ENCODE measurements around the gene EMC10. TPM values are rescaled to one million over a fixed set of nuclear protein-coding genes. Genes with fewer than 3 reads are reported as not detected.

EMC10 gene
- total RNA-seq, result 77.8 and 90.0 TPM in 2 replicates

GRCh38 chr19:50476224-50476906 lies at the start of gene EMC10, which contains the start of gene GARIN5A:
TSS of gene EMC10 (plus strand) at chr19:50476507. CDS start at chr19:50476545, 38 bp downstream.
TSS of gene GARIN5A (minus strand) at chr19:50476848. CDS start at chr19:50476388, 460 bp downstream.

GRCh38 chr19:50432221-50433028 lies 43.9 kb upstream of the EMC10 start, which contains the start of gene MYBPC2:
TSS of gene MYBPC2 (plus strand) at chr19:50432892. CDS start at chr19:50432954, 62 bp downstream.

GRCh38 chr19:50511069-50511822 lies 34.9 kb downstream of the EMC10 start, which contains the start of gene JOSD2:
TSS of gene JOSD2 (minus strand) at chr19:50511191. CDS start at chr19:50510431, 760 bp downstream.

GRCh38 chr19:50513746-50514345 lies 37.5 kb downstream of the EMC10 start, which contains the start of gene ASPDH:
TSS of gene ASPDH (minus strand) at chr19:50513913. CDS start at chr19:50513823, 90 bp downstream.

Other genes starting within 250 kb of the EMC10 start
- gene KCNC3, start 147.1 kb upstream of the EMC10 start, total RNA-seq, result under 0.01 TPM in 1 of 2 replicates, not detected in the other
- gene NAPSA, start 110.9 kb upstream of the EMC10 start, total RNA-seq, result 0.10 and 0.73 TPM in 2 replicates
- gene NR1H2, start 100.0 kb upstream of the EMC10 start, total RNA-seq, result 78.3 and 91.7 TPM in 2 replicates
- gene POLD1, start 92.2 kb upstream of the EMC10 start, total RNA-seq, result 49.6 and 54.2 TPM in 2 replicates
- gene SPIB, start 57.6 kb upstream of the EMC10 start, total RNA-seq, result not detected in 2 replicates
- gene MYBPC2, start 43.6 kb upstream of the EMC10 start, total RNA-seq, result not detected in 2 replicates
- gene GARIN5A, start 341 bp downstream of the EMC10 start, total RNA-seq, result not detected in 2 replicates
- gene JOSD2, start 34.7 kb downstream of the EMC10 start, total RNA-seq, result 24.2 and 42.2 TPM in 2 replicates
- not detected in 2 replicates for gene ASPDH, start 37.4 kb downstream of the EMC10 start, total RNA-seq
- gene LRRC4B, start 91.9 kb downstream of the EMC10 start, total RNA-seq, result 0.05 TPM in 1 of 2 replicates, not detected in the other
- gene SYT3, start 163.4 kb downstream of the EMC10 start, total RNA-seq, result not detected in 2 replicates
- 1.3 and 5.9 TPM in 2 replicates for gene C19orf81, start 172.9 kb downstream of the EMC10 start, total RNA-seq
- 0.13 and 0.30 TPM in 2 replicates for gene SHANK1, start 243.3 kb downstream of the EMC10 start, total RNA-seq
- gene CLEC11A, start 246.9 kb downstream of the EMC10 start, total RNA-seq, result 11.5 and 19.5 TPM in 2 replicates